Measurements from ENCODE around the gene AKT2. TPM values are rescaled to one million over a fixed set of nuclear protein-coding genes. Genes with fewer than 3 reads are reported as not detected.

AKT2 gene
- total and polyA plus RNA-seq, 2 experiments from 2014 or later: 60.1 to 193 TPM

DNA sequence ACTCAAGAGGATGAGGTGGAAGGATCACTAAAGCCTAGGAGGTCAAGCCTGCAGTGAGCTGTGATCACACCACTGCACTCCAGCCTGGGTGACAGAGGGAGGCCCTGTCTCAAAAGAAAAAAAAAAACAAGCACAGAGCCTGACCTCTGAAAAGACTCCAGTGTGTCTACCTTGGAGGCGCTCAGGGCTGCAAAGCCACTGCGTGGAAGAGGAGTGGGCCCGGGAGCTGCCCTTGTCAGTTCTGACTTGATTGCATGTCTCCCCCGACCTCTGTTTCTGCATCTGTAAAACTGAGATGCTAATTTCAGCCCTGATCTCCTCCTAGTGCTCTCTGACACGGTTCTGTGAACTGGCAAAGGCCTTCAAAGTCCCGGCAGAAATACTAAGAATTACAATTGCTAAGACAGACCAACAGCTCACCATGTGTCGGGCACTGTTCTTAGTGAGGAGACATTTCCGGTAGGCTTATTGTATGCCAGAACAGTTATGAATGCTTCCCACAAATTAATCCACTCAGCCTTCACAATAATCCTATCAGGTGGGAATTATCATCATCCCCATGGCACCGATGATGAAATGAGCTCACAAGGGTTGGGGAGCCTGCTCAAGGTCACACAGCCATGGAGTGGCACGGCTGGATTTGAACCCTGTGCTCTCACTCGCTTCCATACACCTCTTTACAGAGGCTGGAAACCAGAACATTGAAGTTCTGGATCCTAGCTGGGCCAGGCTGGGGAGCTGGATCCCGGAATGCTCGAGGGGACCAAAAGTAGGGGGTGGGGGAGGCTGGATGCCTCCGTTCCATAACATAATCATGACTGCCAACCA, 3.5 kb downstream of the AKT2 start:
- Histone ChIP-seq H3K36me3 (no peaks in the 10 kb centered on the region), H3K4me1 (ENCODE audit: low read depth) (peaks cover 25% of the 10 kb centered on the region), H3K27me3 (no peaks in the 10 kb centered on the region), H3K27ac (peak overlapping the region; percentile 53), H3K4me3 (no peak overlapping the region), H3K9me3 (ENCODE audit: low read depth) (no peaks in the 10 kb centered on the region)
- DNase-seq (ENCODE audit: low read depth in 1 of 2, low spot score in 1 of 2): no peak
- TF ChIP-seq, protein P1, sequence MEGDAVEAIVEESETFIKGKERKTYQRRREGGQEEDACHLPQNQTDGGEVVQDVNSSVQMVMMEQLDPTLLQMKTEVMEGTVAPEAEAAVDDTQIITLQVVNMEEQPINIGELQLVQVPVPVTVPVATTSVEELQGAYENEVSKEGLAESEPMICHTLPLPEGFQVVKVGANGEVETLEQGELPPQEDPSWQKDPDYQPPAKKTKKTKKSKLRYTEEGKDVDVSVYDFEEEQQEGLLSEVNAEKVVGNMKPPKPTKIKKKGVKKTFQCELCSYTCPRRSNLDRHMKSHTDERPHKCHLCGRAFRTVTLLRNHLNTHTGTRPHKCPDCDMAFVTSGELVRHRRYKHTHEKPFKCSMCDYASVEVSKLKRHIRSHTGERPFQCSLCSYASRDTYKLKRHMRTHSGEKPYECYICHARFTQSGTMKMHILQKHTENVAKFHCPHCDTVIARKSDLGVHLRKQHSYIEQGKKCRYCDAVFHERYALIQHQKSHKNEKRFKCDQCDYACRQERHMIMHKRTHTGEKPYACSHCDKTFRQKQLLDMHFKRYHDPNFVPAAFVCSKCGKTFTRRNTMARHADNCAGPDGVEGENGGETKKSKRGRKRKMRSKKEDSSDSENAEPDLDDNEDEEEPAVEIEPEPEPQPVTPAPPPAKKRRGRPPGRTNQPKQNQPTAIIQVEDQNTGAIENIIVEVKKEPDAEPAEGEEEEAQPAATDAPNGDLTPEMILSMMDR (IDR thresholded peaks at IDR 0.05; ENCODE audit: low read depth, low read length): no peak

DNA sequence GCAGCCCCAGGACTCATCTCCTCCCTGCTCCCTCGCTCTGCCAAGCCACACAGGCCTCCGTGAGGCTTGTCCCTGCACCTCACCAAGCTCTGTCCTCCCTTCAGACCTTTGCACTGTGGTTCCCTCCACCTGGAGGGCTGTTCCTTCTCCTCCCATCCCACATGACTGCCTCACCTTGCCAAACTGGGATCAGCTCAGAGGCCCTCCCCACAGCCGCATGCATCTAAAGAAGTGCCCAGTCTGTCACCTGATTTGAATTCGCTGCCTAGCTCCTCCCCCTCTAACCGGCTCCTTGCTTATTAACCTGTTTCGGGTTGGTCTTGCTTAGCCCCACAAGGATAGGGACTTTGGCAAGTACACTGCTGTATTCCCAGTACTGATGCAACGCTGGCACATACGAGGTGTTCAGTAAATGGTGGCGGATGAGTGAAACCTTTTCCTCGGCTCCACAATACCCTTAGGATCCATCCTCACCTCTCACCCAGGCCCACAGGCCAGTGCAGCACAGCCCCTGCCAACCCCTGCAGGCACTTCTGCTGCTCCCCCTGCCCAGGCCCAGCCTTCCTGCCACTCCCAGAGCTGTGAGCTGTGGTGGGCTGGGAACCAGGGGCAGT, 4.4 kb downstream of the AKT2 start:
- no peak for DNase-seq (ENCODE audit: low read depth in 1 of 2, low spot score in 1 of 2)
- H3K4me3 ChIP-seq: no peak overlapping the region
- TF ChIP-seq, protein P1 (IDR thresholded peaks at IDR 0.05; ENCODE audit: low read depth, low read length): no peak
- peak overlapping the region; percentile 53 for H3K27ac ChIP-seq
- peaks cover 22% of the 10 kb centered on the region for H3K4me1 ChIP-seq (ENCODE audit: low read depth)
- H3K9me3 ChIP-seq (ENCODE audit: low read depth): no peaks in the 10 kb centered on the region
- H3K36me3 ChIP-seq: no peaks in the 10 kb centered on the region
- no peaks in the 10 kb centered on the region for H3K27me3 ChIP-seq

GRCh38 chr19:40279761-40280607, 5.2 kb downstream of the AKT2 start:
- H3K27me3 ChIP-seq: no peaks in the 10 kb centered on the region
- peak overlapping the region; percentile 53 for H3K27ac ChIP-seq
- H3K36me3 ChIP-seq: no peaks in the 10 kb centered on the region
- TF ChIP-seq, protein P1 (IDR thresholded peaks at IDR 0.05; ENCODE audit: low read depth, low read length): no peak
- no peaks in the 10 kb centered on the region for H3K9me3 ChIP-seq (ENCODE audit: low read depth)
- H3K4me3 ChIP-seq: no peak overlapping the region
- peaks cover 22% of the 10 kb centered on the region for H3K4me1 ChIP-seq (ENCODE audit: low read depth)
- no peak for DNase-seq (ENCODE audit: low read depth in 1 of 2, low spot score in 1 of 2)

DNA sequence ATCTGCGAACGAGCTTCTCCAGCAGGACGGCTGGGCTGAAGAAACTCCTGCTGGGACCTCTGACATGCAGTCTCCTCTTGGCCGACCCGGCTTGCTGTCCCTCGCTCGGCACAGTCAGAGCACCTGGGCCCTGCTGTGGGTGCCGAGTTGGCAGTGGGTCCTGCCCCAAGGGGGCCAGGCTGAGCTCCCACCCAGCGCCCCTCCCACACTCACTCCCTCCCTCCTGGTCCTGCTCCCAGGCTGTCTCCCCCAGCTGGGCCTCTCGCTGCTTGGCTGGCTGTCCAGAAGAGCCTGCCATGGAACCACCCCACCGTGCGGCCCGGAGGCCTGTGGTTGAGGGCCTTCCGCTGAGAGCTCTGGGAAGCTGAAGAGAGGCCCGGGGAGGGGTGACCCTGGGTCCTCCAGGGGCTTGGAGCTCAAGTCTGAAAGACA, 6.0 kb downstream of the AKT2 start:
- TF ChIP-seq, protein P1 (IDR thresholded peaks at IDR 0.05; ENCODE audit: low read depth, low read length): no peak
- no peaks in the 10 kb centered on the region for H3K36me3 ChIP-seq
- no peak overlapping the region for H3K4me3 ChIP-seq
- peak overlapping the region; percentile 43 for H3K27ac ChIP-seq
- peak; percentile 23 to 79 for DNase-seq (ENCODE audit: low read depth in 1 of 2, low spot score in 1 of 2)
- H3K4me1 ChIP-seq (ENCODE audit: low read depth): peaks cover 22% of the 10 kb centered on the region
- H3K27me3 ChIP-seq: no peaks in the 10 kb centered on the region
- no peaks in the 10 kb centered on the region for H3K9me3 ChIP-seq (ENCODE audit: low read depth)

- H3K36me3 ChIP-seq: no peaks in the 10 kb centered on the region
- peaks cover 15% of the 10 kb centered on the region for H3K4me1 ChIP-seq (ENCODE audit: low read depth)
- no peak for DNase-seq (ENCODE audit: low read depth in 1 of 2, low spot score in 1 of 2)
- no peak overlapping the region for H3K4me3 ChIP-seq
- H3K27ac ChIP-seq: no peak overlapping the region
- TF ChIP-seq, protein P1 (IDR thresholded peaks at IDR 0.05; ENCODE audit: low read depth, low read length): no peak
- H3K27me3 ChIP-seq: no peaks in the 10 kb centered on the region
- no peaks in the 10 kb centered on the region for H3K9me3 ChIP-seq (ENCODE audit: low read depth)
Measured at GRCh38 chr19:40278361-40279035, 6.6 kb downstream of the AKT2 start.
